HL-60 (cell line): Measurements from ENCODE around the gene TNS2.
A peak's percentile ranks its signal among the peaks of the same experiment; 100 is the strongest.
"Not testable (repeated sequence)": the region's sequence is repeated elsewhere in the genome, so short reads cannot be mapped to it uniquely, and the experiment has no call there.

Experiments
- DNase-seq, 2 experiments: peaks; one replicate each; pipeline ENCODE4 v3.0.0-alpha.2; 2010 to 2020; ENCODE audit warnings: low read depth in 1 of 2, low spot score in 1 of 2
- H3K27ac ChIP-seq: fragments of 250-450 bp; sonication (Bioruptor Pico); replicated peaks from 2 replicates; pipeline ENCODE4 v1.5.1; 2020; ENCODE audit warnings: mild to moderate bottlenecking, moderate library complexity
- H3K27me3 ChIP-seq: fragments of 250-450 bp; sonication (Bioruptor Pico); 2 replicates; pipeline ENCODE4 v1.5.1; 2021; ENCODE audit warnings: mild to moderate bottlenecking, moderate library complexity; ENCODE audit not compliant: insufficient read depth, poor library complexity, severe bottlenecking
- H3K4me3 ChIP-seq: replicated peaks from 2 replicates; pipeline ENCODE4 v1.5.1; 2011; ENCODE audit warnings: mild to moderate bottlenecking, control low read depth, low read length; ENCODE audit not compliant: insufficient read depth
- GABPA ChIP-seq: IDR thresholded peaks from 2 replicates; pipeline ENCODE4 v1.6.1; 2012; ENCODE audit warnings: low read depth
- POLR2AphosphoS5 ChIP-seq: IDR thresholded peaks from 2 replicates; pipeline ENCODE4 v1.6.1; 2012; ENCODE audit warnings: low read depth
- SPI1 ChIP-seq: IDR thresholded peaks from 2 replicates; pipeline ENCODE4 v1.6.1; 2012; ENCODE audit warnings: low read depth, mild to moderate bottlenecking, borderline replicate concordance
- TF ChIP-seq, protein P1 (sequence below): IDR thresholded peaks from one replicate; pipeline ENCODE4 v1.5.1; 2011; ENCODE audit warnings: low read length, control low read depth, inconsistent platforms; ENCODE audit not compliant: insufficient read depth
- TF ChIP-seq, protein P2 (sequence below): IDR thresholded peaks from 2 replicates; pipeline ENCODE4 v1.6.1; 2012; ENCODE audit warnings: low read depth; ENCODE audit not compliant: insufficient replicate concordance

Gene TNS2

DNA sequence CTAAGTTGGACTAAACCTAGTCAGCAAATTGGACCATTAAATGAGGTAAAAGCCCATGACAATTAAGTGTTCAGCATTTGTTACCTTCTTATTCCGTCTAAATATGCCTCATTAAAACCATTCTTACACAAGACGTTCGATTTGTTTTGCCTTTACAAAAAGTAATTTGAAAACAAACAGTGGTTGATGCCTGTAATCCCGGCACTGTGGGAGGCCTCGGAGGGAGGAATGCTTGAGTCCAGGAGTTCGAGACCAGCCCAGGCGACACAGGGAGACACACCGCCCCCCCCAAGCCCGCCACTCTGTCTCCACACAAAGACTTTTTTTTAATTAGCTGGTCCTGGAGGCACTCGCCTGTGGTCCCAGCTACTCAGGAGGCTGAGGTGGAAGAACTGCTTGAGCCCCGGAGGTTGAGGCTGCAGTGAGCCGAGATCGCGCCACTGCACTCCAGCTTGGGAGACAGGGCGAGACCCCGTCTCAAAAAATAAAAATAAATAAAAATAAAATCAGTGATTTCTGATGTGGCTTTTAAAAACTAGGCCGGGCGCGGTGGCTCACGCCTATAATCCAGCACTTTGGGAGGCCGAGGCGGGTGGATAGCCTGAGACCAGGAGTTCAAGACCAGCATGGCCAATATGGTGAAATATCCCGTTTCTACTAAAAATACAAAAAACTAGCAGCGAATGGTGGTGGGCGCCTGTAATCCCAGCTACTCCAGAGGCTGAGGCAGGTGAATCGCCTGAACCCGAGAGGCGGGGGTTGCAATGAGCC, 44.5 kb upstream of the TNS2 start:
- DNase-seq = peak in 1 of 2 experiments; percentile 22
- H3K27me3 ChIP-seq = no peaks in the 10 kb centered on the region
- TF ChIP-seq POLR2AphosphoS5 = no peak
- TF ChIP-seq, protein P1, sequence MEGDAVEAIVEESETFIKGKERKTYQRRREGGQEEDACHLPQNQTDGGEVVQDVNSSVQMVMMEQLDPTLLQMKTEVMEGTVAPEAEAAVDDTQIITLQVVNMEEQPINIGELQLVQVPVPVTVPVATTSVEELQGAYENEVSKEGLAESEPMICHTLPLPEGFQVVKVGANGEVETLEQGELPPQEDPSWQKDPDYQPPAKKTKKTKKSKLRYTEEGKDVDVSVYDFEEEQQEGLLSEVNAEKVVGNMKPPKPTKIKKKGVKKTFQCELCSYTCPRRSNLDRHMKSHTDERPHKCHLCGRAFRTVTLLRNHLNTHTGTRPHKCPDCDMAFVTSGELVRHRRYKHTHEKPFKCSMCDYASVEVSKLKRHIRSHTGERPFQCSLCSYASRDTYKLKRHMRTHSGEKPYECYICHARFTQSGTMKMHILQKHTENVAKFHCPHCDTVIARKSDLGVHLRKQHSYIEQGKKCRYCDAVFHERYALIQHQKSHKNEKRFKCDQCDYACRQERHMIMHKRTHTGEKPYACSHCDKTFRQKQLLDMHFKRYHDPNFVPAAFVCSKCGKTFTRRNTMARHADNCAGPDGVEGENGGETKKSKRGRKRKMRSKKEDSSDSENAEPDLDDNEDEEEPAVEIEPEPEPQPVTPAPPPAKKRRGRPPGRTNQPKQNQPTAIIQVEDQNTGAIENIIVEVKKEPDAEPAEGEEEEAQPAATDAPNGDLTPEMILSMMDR = no peak
- TF ChIP-seq GABPA = no peak
- no peak for TF ChIP-seq SPI1
- H3K27ac ChIP-seq = peak overlapping the region; percentile 89
- H3K4me3 ChIP-seq = peak overlapping the region; percentile 76

DNA sequence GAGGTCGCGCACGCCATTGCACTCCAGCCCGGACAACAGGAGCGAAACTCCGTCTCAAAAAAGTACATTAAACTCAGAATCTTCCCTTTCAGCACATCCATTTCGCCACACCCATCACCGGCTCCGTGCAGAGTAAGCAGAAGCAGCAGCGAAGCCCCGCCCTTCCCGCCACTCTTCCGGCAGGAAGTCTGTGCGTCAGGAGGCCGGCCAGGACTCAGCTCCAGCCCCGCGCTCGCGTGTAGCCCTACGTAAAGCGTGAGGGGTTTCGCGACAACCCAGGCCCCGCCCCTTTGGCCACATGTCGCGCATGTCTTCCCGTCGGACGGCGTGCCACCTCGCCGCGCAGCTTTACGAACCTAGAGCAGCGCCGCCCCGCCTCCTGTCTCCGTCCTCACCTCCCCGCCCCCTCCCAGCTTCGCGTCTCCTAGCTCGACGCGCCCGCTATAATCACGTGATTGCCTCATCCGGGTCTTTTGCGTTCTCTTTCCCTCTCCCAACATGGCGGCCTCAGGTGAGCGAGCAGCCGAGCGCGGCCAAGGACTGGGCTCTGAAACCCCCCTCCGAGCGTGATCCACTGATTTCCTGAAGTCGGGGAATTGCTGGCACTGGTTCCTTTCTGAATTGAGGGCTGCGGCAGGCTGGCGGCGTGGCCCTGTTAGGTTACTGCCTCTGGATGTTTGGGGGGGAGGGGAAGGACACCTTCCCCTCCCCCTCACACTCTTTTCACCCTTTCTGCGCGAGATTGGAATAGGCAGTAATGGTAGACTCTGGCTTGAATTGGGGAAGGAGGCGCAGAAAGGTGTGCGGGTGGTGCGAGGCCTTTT, 43.7 kb upstream of the TNS2 start, which contains the start of gene EIF4B:
TSS of gene EIF4B (plus strand) at position 471 of the 824 bp plus-strand sequence. CDS start at position 499, 28 bp downstream.
- Histone ChIP-seq H3K27me3 (no peaks in the 10 kb centered on the region), H3K4me3 (peak within 1 kb of the TSS; percentile 82), H3K27ac (peak within 1 kb of the TSS; percentile 98)
- peak; percentile 100 for DNase-seq
- peak; percentile 82 for TF ChIP-seq POLR2AphosphoS5
- TF ChIP-seq, protein P2, sequence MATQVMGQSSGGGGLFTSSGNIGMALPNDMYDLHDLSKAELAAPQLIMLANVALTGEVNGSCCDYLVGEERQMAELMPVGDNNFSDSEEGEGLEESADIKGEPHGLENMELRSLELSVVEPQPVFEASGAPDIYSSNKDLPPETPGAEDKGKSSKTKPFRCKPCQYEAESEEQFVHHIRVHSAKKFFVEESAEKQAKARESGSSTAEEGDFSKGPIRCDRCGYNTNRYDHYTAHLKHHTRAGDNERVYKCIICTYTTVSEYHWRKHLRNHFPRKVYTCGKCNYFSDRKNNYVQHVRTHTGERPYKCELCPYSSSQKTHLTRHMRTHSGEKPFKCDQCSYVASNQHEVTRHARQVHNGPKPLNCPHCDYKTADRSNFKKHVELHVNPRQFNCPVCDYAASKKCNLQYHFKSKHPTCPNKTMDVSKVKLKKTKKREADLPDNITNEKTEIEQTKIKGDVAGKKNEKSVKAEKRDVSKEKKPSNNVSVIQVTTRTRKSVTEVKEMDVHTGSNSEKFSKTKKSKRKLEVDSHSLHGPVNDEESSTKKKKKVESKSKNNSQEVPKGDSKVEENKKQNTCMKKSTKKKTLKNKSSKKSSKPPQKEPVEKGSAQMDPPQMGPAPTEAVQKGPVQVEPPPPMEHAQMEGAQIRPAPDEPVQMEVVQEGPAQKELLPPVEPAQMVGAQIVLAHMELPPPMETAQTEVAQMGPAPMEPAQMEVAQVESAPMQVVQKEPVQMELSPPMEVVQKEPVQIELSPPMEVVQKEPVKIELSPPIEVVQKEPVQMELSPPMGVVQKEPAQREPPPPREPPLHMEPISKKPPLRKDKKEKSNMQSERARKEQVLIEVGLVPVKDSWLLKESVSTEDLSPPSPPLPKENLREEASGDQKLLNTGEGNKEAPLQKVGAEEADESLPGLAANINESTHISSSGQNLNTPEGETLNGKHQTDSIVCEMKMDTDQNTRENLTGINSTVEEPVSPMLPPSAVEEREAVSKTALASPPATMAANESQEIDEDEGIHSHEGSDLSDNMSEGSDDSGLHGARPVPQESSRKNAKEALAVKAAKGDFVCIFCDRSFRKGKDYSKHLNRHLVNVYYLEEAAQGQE = peak; percentile 81
- 0 out of 2 replicates have a peak, but pooled peaks have one; percentile 41 for TF ChIP-seq GABPA
- TF ChIP-seq, protein P1 = no peak
- TF ChIP-seq SPI1 = peak; percentile 33; the same call in 1 of the 2 replicates

DNA sequence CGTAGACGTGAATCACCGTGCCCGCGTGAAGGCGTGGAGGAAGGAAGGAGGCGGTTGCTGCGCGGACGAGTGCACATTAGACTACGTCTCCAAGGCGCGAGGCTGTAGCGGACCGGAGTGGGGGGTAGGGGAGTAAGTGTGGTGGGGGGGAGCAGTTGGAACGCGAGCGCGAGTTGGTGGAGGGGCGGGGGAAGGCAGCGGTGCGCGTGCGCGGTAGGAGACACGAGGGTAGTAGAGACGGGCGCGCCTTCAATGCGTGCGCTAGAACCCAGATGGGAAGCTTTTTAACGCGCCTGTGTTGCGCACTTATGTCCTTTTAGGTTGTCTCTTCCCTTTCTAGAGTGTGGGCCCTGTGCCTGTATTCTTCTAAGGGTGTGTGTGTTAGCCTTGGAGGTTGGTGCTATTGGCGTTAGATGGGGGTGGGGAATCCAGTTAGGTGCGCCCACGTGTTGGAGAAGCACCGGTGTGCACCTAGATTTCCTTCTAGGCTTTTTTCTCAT, 43.0 kb upstream of the TNS2 start:
- peak; percentile 85 to 89 for DNase-seq
- peak overlapping the region; percentile 98 for H3K27ac ChIP-seq
- peak overlapping the region; percentile 82 for H3K4me3 ChIP-seq
- TF ChIP-seq, protein P1 = no peak
- peak; percentile 88 for TF ChIP-seq POLR2AphosphoS5
- H3K27me3 ChIP-seq = no peaks in the 10 kb centered on the region

DNA sequence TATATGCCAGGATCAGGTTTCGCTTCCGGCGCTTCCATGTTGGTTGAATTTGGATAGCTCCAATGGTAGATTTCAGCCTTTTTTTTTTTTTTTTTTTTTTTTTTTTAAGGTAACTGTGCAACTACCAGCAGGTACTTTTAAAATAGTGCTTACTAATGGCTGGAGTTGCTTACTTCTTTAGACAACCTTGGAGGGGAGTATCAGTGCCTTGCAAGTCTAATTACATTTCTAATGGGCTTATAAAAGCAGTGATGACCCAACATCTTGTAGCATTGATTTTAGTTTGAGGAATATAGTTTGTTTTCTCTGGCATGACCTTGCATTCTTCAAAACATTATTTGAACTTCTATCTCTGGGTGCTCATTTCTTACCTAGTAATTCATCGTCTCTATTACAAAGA, 42.5 kb upstream of the TNS2 start:
- Histone ChIP-seq H3K27me3 (no peaks in the 10 kb centered on the region), H3K27ac (peak overlapping the region; percentile 98), H3K4me3 (peak overlapping the region; percentile 82)
- TF ChIP-seq GABPA = no peak
- TF ChIP-seq SPI1 = no peak
- TF ChIP-seq POLR2AphosphoS5 = no peak
- TF ChIP-seq, protein P2 = no peak
- TF ChIP-seq, protein P1 = no peak
- peak in 1 of 2 experiments; percentile 4 for DNase-seq

DNA sequence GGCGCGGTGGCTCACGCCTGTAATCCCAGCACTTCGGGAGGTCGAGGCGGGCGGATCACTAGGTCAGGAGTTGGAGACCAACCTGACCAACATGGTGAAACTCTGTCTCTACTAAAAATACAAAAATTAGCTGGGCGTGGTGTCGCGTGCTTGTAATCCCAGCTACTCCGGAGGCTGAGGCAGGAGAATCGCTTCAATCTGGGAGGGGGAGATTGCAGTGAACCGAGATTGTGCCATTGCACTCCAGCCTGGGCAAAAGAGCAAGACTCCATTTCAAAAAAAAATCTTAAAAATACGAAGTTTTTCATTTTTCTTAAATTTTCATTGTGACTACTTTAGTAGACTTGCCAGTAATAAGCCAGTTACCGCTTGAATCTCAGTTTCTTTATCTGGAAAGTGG, 41.1 kb upstream of the TNS2 start:
- Histone ChIP-seq H3K27ac (peak overlapping the region; percentile 98), H3K4me3 (peak overlapping the region; percentile 82)
- not testable (repeated sequence) for H3K27me3 ChIP-seq, DNase-seq
